Right lobe of liver (tissue), 6 donors: Measurements from ENCODE around the gene LCLAT1. TPM values are rescaled to one million over a fixed set of nuclear protein-coding genes. Genes with fewer than 3 reads are reported as not detected.

Experiments
- ATAC-seq, 4 donors: fragments of 200-7000 bp; cut with Tn5 transposase; one replicate each; pipeline ENCODE4 v1.9.1; 2020; ENCODE audit warnings: mild to moderate bottlenecking in 4 of 4, moderate library complexity in 4 of 4
- DNase-seq, 3 donors: peaks; one replicate each; pipeline ENCODE4 v3.0.0-alpha.2; 2020
- H3K27ac ChIP-seq, 3 donors: fragments of 200-600 bp; one replicate each; pipeline ENCODE4 v1.8.0; 2022
- H3K27me3 ChIP-seq, 2 donors: fragments of 200-600 bp; one replicate each; pipeline ENCODE4 v1.8.0; 2022
- H3K36me3 ChIP-seq, 4 donors: fragments of 200-600 bp; sonication (generic) in 1 of 4; one replicate each; pipeline versions ENCODE4 v1.5.1 to v1.8.0; 2017 to 2022; ENCODE audit warnings: control low read depth in 1 of 4
- H3K4me1 ChIP-seq, 4 donors: fragments of 200-600 bp; sonication (generic) in 1 of 4; one replicate each; pipeline versions ENCODE4 v1.5.1 to v1.8.0; 2017 to 2022; ENCODE audit warnings: control low read depth in 1 of 4
- H3K4me3 ChIP-seq, 3 donors: fragments of 200-600 bp; one replicate each; pipeline ENCODE4 v1.8.0; 2022
- H3K9me3 ChIP-seq, 4 donors: fragments of 200-600 bp; sonication (generic) in 1 of 4; one replicate each; pipeline versions ENCODE4 v1.5.1 to v1.8.0; 2017 to 2022; ENCODE audit warnings: control low read depth in 1 of 4
- POLR2A ChIP-seq: fragments of 450-650 bp; IDR thresholded peaks from one replicate; pipeline ENCODE4 v1.6.1; 2017; ENCODE audit warnings: antibody characterized with exemption, mild to moderate bottlenecking
- WGBS: methylation state at CpG from one replicate; pipeline ENCODE4 v1.1.6; 2018; ENCODE audit warnings: low coverage, low lambda C conversion rate; ENCODE audit not compliant: insufficient coverage; ENCODE audit errors: missing lambda C conversion rate; 5-methylcytosine and 5-hydroxymethylcytosine counted together
- intact Hi-C, 2 donors: fragments of 100-400 bp; cut with DNase I; formaldehyde crosslinking; loops; one replicate each; pipeline versions ENCODE4 v1.11.2 to v1.14.1; 2022
- total RNA-seq, 6 experiments: library from RNA; depleted of rRNA in 2 of 6; stranded (reverse); fragments of >200 nt in 2 of 6; fragmentation: NEBNext Ultra II Directional in 3 of 6; extraction: Animal tissue kit (Norgen Biotek cat#: 25700) in 3 of 6; gene quantifications; one replicate each; pipeline versions ENCODE4 v1.1.0 to v1.2.4, GENCODE V29; 2016 to 2023
- TF ChIP-seq, protein P1 (sequence below), 4 donors: fragments of 200-600 bp in 3 of 4; fragments of 450-650 bp in 1 of 4; IDR thresholded peaks; one replicate each; pipeline versions ENCODE4 v1.5.1 to v1.8.0; 2016 to 2022; ENCODE audit warnings: antibody characterized with exemption in 4 of 4, mild to moderate bottlenecking in 2 of 4
- donor health status: DM: no; HTN: yes; CAD: no.
- donor health status: DM: no; HTN: no; CAD: no.
- donor health status: DM: no; HTN: no; CAD: no.
- donor health status: DM: no; HTN: yes; CAD: no.
- donor health status: DM: no; HTN: yes; CAD: no.

The LCLAT1 gene
- total RNA-seq, 6 experiments from 2014 or later: 11.1 to 14.0 (median 12.0) TPM

DNA sequence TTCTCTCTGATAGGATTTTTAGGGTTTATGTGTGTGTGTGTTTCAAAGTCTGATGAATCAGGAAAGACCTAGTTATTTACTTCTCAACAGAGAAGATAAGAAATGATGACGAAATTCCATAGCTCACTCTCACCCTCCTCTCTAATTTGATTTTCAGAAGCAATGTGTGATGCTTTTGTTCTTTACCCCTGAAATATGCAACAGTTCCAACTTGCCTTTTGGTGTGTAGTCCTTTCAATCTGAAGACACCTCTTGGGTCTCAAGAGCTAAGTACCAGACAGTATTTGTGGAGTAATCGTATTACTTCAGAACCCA lies 18.7 kb upstream of the LCLAT1 start:
- no peaks in the 10 kb centered on the region for H3K9me3 ChIP-seq
- ATAC-seq: no peak
- H3K36me3 ChIP-seq: no peaks in the 10 kb centered on the region
- 54% methylated on average over 2 of the region's 2 CpGs for WGBS
- no peak for DNase-seq
- H3K27ac ChIP-seq: no peak overlapping the region
- H3K27me3 ChIP-seq: no peaks in the 10 kb centered on the region
- TF ChIP-seq POLR2A: no peak
- TF ChIP-seq, protein P1, sequence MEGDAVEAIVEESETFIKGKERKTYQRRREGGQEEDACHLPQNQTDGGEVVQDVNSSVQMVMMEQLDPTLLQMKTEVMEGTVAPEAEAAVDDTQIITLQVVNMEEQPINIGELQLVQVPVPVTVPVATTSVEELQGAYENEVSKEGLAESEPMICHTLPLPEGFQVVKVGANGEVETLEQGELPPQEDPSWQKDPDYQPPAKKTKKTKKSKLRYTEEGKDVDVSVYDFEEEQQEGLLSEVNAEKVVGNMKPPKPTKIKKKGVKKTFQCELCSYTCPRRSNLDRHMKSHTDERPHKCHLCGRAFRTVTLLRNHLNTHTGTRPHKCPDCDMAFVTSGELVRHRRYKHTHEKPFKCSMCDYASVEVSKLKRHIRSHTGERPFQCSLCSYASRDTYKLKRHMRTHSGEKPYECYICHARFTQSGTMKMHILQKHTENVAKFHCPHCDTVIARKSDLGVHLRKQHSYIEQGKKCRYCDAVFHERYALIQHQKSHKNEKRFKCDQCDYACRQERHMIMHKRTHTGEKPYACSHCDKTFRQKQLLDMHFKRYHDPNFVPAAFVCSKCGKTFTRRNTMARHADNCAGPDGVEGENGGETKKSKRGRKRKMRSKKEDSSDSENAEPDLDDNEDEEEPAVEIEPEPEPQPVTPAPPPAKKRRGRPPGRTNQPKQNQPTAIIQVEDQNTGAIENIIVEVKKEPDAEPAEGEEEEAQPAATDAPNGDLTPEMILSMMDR (IDR thresholded peaks at IDR 0.05): no peak
- no peaks in the 10 kb centered on the region for H3K4me1 ChIP-seq
- no peak overlapping the region for H3K4me3 ChIP-seq
- intact Hi-C loops: no loop called here

DNA sequence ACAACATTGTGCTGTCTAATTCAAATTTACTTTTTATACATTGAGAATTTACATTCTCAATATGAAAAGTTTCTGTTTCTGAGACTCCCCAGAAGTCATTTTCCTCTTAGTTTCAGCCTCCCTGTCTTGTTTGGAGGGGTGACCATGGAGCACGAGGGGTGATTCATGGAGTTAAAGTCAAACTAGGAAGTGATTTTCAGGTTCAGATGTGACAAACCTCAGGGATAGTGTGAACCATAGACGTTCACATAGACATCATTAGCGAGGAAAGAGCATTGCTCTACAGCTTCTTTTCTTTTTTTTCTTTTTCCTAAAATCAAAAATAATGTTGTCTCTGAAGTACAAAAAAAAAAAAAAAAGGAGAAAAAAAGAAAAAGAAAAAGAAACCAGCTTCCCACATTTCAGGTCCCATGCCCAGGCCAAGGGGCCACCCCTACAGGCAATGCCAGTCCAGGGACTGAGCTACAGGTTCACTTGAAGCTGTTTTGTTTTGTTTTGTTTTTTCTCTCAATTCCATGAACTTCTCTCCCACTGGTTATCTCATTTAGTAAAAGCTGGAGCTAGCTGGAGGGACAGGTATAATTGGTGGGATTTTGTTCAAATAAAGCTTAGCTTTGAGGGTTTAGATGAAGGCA lies 18.1 kb upstream of the LCLAT1 start:
- 47% methylated on average over 3 of the region's 3 CpGs for WGBS

DNA sequence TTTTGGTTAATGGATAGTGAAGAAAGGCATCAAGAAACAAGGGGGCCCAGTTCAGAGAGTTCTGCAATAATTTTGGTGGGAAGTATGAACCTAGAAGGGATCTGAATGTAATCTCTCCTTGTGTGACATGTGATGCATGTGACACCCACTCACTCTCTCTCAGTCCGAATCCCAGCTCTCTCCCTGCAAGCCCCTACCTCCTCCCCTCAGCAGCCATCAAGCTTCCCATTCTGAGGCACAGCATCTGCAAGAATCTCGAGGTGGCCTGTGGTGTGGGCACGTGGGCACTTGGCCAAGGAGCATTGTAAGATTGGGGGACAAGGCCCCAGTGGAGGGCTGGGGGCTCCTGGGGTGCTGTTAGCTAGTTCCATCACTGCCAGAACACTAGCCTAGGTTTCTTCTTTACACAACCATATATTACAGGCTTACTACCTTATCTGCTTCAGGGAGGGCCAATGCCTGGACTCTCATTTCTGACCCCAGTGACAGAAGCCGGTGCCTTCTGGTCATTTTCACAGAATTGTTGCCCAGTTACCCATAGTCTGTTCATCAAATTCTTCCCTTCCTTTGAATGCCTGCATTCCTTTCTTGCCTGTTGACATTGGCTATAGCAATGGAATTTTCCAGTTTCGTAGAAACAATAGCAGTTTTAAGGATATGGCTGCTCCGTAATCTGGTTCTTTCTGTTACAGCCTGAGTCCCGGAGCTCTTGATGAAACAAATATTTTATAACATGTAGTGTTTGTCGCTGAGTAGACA lies 13.3 kb upstream of the LCLAT1 start:
- Histone ChIP-seq H3K27me3 (no peaks in the 10 kb centered on the region), H3K9me3 (no peaks in the 10 kb centered on the region), H3K36me3 (no peaks in the 10 kb centered on the region), H3K4me3 (no peak overlapping the region), H3K4me1 (no peaks in the 10 kb centered on the region), H3K27ac (no peak overlapping the region)
- DNase-seq: no peak
- ATAC-seq: no peak
- intact Hi-C loops: no loop called here
- 79% methylated on average over 6 of the region's 8 CpGs for WGBS
- no peak for TF ChIP-seq POLR2A
- TF ChIP-seq, protein P1 (IDR thresholded peaks at IDR 0.05): no peak

More for the DNA sequence above, 18.1 kb upstream of the LCLAT1 start:
- Histone ChIP-seq H3K4me3 (no peak overlapping the region), H3K27ac (no peak overlapping the region), H3K36me3 (no peaks in the 10 kb centered on the region), H3K27me3 (no peaks in the 10 kb centered on the region), H3K9me3 (no peaks in the 10 kb centered on the region), H3K4me1 (no peaks in the 10 kb centered on the region)
- no peak for DNase-seq
- intact Hi-C loops: no loop called here
- TF ChIP-seq, protein P1 (IDR thresholded peaks at IDR 0.05): no peak
- TF ChIP-seq POLR2A: no peak
- ATAC-seq: no peak

DNA sequence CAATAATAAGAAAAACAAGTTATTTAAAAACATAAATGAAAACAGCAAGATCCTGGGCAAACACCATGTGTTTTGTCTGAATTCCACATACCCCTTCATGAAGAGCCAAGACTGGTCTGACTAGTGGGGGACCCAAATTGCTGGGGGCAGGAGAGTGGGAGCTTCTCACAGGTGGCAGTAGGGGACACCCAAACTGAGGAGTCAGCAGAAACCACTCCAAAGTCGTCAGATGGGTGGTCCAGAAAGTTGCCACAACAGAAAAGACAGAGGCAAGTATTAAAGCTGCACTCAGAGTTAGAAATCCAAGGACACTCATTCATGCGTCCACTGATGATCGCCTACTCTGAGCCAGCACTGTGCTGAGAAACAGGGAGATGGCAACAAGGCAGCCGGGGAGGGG lies 12.3 kb upstream of the LCLAT1 start:
- Histone ChIP-seq H3K27ac (no peak overlapping the region), H3K36me3 (no peaks in the 10 kb centered on the region), H3K9me3 (no peaks in the 10 kb centered on the region), H3K4me3 (no peak overlapping the region), H3K4me1 (no peaks in the 10 kb centered on the region), H3K27me3 (no peaks in the 10 kb centered on the region)
- TF ChIP-seq, protein P1 (IDR thresholded peaks at IDR 0.05): no peak
- no peak for TF ChIP-seq POLR2A
- WGBS: 81% methylated on average over 3 of the region's 4 CpGs
- no peak for ATAC-seq
- intact Hi-C loops: no loop called here
- DNase-seq: no peak
